ENCODE measurements around the gene POU3F3.

The POU3F3 gene

GRCh38 chr2:104867813-104868504 lies 14.0 kb downstream of the POU3F3 start:
- ChIA-PET CTCF (interaction anchor here (4.2 kb wide), 1 partner anchor 19 kb away, joined by 30 read pairs; no protein-coding TSS in a partner anchor), POLR2A (no interaction called here)
- no peak for DNase-seq (ENCODE audit: extremely low spot score)
- no peak for TF ChIP-seq CTCF (IDR thresholded peaks at IDR 0.05; ENCODE audit: control extremely low read depth, extremely low read depth, low read depth, missing control alignments)

GRCh38 chr2:104868505-104868866 lies 14.6 kb downstream of the POU3F3 start:
- CTCF ChIA-PET, result interaction anchor here (4.2 kb wide), 1 partner anchor 19 kb away, joined by 30 read pairs; no protein-coding TSS in a partner anchor
- POLR2A ChIA-PET, result no interaction called here
- DNase-seq (ENCODE audit: extremely low spot score), result no peak
- no peak for TF ChIP-seq CTCF (IDR thresholded peaks at IDR 0.05; ENCODE audit: control extremely low read depth, extremely low read depth, low read depth, missing control alignments)

GRCh38 chr2:104870100-104870975 lies 16.4 kb downstream of the POU3F3 start:
- no peak for DNase-seq (ENCODE audit: extremely low spot score)
- CTCF ChIA-PET, result interaction anchor here (0.9 to 2.1 kb wide), 3 partner anchors 20 to 1709 kb away, joined by 4 to 14 read pairs (median 6); no protein-coding TSS in a partner anchor
- POLR2A ChIA-PET, result no interaction called here
- TF ChIP-seq CTCF (IDR thresholded peaks at IDR 0.05; ENCODE audit: control extremely low read depth, extremely low read depth, low read depth, missing control alignments), result no peak

GRCh38 chr2:104871649-104871971 lies 17.7 kb downstream of the POU3F3 start:
- POLR2A ChIA-PET, result no interaction called here
- DNase-seq (ENCODE audit: extremely low spot score), result no peak
- no peak for TF ChIP-seq CTCF (IDR thresholded peaks at IDR 0.05; ENCODE audit: control extremely low read depth, extremely low read depth, low read depth, missing control alignments)
- CTCF ChIA-PET, result interaction anchor here (1.5 kb wide), 1 partner anchor 25 kb away, joined by 3 read pairs; no protein-coding TSS in a partner anchor

GRCh38 chr2:104871972-104872865 lies 18.3 kb downstream of the POU3F3 start:
- ChIA-PET CTCF (interaction anchor here (0.8 to 1.8 kb wide), 5 partner anchors 10 to 32 kb away, joined by 3 to 5 read pairs (median 3); no protein-coding TSS in a partner anchor), POLR2A (no interaction called here)
- no peak for TF ChIP-seq CTCF (IDR thresholded peaks at IDR 0.05; ENCODE audit: control extremely low read depth, extremely low read depth, low read depth, missing control alignments)
- no peak for DNase-seq (ENCODE audit: extremely low spot score)

All from GM10248 (cell line).